ENCODE data around the gene PGRMC1. TPM values are rescaled to one million over a fixed set of nuclear protein-coding genes. Genes with fewer than 3 reads are reported as not detected.

Gene PGRMC1
- total RNA-seq = 16.1 TPM
- long read RNA-seq, transcript PGRMC1-201 (3 exons, 1,911 nt) = major isoform, 16 of 18 reads
- long read RNA-seq, partial matches to known transcripts = 2 of 18 reads
- long read RNA-seq, other reads (novel, unspliced or antisense) = 0 of 18 reads

- Histone ChIP-seq H3K4me3 (peak within 1 kb of the TSS; percentile 85), H3K4me1 (peaks cover 13% of the 10 kb centered on the region), H3K9me3 (replicated peaks) (no peaks in the 10 kb centered on the region), H3K27ac (replicated peaks) (peak within 1 kb of the TSS; percentile 85), H3K36me3 (no peaks in the 10 kb centered on the region), H3K27me3 (ENCODE audit: low read depth) (no peaks in the 10 kb centered on the region)
- peak; percentile 82 for DNase-seq
- TF ChIP-seq, protein P1, sequence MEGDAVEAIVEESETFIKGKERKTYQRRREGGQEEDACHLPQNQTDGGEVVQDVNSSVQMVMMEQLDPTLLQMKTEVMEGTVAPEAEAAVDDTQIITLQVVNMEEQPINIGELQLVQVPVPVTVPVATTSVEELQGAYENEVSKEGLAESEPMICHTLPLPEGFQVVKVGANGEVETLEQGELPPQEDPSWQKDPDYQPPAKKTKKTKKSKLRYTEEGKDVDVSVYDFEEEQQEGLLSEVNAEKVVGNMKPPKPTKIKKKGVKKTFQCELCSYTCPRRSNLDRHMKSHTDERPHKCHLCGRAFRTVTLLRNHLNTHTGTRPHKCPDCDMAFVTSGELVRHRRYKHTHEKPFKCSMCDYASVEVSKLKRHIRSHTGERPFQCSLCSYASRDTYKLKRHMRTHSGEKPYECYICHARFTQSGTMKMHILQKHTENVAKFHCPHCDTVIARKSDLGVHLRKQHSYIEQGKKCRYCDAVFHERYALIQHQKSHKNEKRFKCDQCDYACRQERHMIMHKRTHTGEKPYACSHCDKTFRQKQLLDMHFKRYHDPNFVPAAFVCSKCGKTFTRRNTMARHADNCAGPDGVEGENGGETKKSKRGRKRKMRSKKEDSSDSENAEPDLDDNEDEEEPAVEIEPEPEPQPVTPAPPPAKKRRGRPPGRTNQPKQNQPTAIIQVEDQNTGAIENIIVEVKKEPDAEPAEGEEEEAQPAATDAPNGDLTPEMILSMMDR (IDR thresholded peaks at IDR 0.05; ENCODE audit: borderline replicate concordance) = no peak
- intact Hi-C loops (cut with micrococcal nuclease) = no loop called here
Measured at GRCh38 chrX:119235872-119236622, at the start of gene PGRMC1. TSS of gene PGRMC1 (plus strand) at chrX:119236285. CDS start at chrX:119236364, 79 bp downstream.

DNA sequence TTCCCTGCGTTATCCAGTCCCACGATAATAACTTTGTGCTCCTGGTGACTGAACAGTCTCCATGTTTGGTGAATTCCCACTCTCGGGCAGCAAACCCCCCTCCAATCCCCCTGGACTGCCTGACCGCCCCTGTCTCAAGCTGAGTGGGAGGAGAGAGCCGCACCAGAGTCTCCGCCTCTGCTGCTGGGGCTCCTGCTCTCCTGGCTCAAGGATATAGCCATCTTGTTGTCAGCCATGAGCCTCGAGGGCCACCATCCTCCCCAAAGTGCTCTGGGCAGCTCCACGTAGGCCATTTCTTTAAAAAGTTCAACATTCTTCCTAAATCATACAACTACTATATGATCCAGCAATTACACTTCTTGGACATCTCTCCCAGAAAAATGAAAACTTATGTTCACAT, 49.3 kb upstream of the PGRMC1 start:
- TF ChIP-seq, protein P1 (IDR thresholded peaks at IDR 0.05; ENCODE audit: borderline replicate concordance) = no peak
- Histone ChIP-seq H3K27me3 (ENCODE audit: low read depth) (no peaks in the 10 kb centered on the region), H3K27ac (replicated peaks) (no peak overlapping the region), H3K36me3 (no peaks in the 10 kb centered on the region), H3K4me3 (no peak overlapping the region), H3K4me1 (no peaks in the 10 kb centered on the region), H3K9me3 (replicated peaks) (no peaks in the 10 kb centered on the region)
- intact Hi-C loops (cut with micrococcal nuclease) = no loop called here
- no peak for DNase-seq

DNA sequence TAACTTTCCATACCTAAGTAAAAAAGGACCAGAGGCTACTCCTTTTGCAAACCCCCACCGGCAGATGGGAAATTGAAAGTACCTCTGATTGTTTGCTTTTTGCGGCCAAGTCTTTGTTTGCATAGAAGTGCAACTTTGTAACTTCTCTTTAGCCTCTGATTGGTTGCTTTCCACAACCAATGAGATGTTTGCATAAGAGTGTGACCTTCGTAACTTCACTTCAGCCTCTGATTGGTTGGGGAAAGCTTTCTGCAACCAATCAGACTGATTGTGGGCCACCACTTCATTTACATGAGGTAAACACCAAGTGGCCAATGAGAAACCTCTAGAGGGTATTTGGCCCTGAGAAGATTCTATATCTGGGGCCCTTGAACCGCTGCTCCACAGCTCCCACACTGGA, 48.8 kb upstream of the PGRMC1 start:
- intact Hi-C loops (cut with micrococcal nuclease) = no loop called here
- no peaks in the 10 kb centered on the region for H3K9me3 ChIP-seq (replicated peaks)
- no peaks in the 10 kb centered on the region for H3K27me3 ChIP-seq (ENCODE audit: low read depth)
- DNase-seq = no peak
- H3K4me1 ChIP-seq = no peaks in the 10 kb centered on the region
- no peaks in the 10 kb centered on the region for H3K36me3 ChIP-seq
- H3K4me3 ChIP-seq = no peak overlapping the region
- TF ChIP-seq, protein P1 (IDR thresholded peaks at IDR 0.05; ENCODE audit: borderline replicate concordance) = no peak
- no peak overlapping the region for H3K27ac ChIP-seq (replicated peaks)

GRCh38 chrX:119189115-119189514, 47.0 kb upstream of the PGRMC1 start:
- peak overlapping the region; percentile 19 for H3K27ac ChIP-seq (replicated peaks)

DNA sequence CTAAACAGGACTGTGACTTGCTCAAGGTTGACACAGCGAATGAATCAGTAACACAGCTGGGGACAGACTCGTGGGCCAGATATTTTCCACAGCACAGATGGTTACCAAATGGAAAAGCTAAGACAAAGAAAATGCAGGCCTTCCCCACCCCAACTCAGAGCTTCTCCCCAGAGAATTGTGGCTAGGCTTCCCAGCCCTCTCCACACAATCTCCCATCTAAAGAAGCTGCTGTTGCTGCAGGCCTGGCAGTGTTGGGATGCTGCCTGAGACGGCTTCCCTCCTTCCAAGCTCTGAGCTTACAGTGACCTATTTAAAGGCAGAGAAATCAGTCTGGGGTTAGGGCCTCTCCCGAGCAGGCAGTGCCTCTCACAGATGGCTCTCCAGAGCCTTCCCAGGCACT, 46.5 kb upstream of the PGRMC1 start:
- Histone ChIP-seq H3K27me3 (ENCODE audit: low read depth) (no peaks in the 10 kb centered on the region), H3K4me3 (no peak overlapping the region), H3K4me1 (no peaks in the 10 kb centered on the region), H3K9me3 (replicated peaks) (no peaks in the 10 kb centered on the region), H3K36me3 (no peaks in the 10 kb centered on the region), H3K27ac (replicated peaks) (peak overlapping the region; percentile 72)
- intact Hi-C loops (cut with micrococcal nuclease) = no loop called here
- peak; percentile 62 for DNase-seq
- TF ChIP-seq, protein P1 (IDR thresholded peaks at IDR 0.05; ENCODE audit: borderline replicate concordance) = no peak

More at GRCh38 chrX:119189115-119189514, 47.0 kb upstream of the PGRMC1 start:
- DNase-seq = no peak
- H3K9me3 ChIP-seq (replicated peaks) = no peaks in the 10 kb centered on the region
- intact Hi-C loops (cut with micrococcal nuclease) = no loop called here
- TF ChIP-seq, protein P1 (IDR thresholded peaks at IDR 0.05; ENCODE audit: borderline replicate concordance) = no peak
- H3K36me3 ChIP-seq = no peaks in the 10 kb centered on the region
- no peaks in the 10 kb centered on the region for H3K27me3 ChIP-seq (ENCODE audit: low read depth)
- H3K4me3 ChIP-seq = no peak overlapping the region
- no peaks in the 10 kb centered on the region for H3K4me1 ChIP-seq
